Measurements from ENCODE around the gene HUS1.
"Not testable (repeated sequence)": the region's sequence is repeated elsewhere in the genome, so short reads cannot be mapped to it uniquely, and the experiment has no call there.

HUS1 gene

DNA sequence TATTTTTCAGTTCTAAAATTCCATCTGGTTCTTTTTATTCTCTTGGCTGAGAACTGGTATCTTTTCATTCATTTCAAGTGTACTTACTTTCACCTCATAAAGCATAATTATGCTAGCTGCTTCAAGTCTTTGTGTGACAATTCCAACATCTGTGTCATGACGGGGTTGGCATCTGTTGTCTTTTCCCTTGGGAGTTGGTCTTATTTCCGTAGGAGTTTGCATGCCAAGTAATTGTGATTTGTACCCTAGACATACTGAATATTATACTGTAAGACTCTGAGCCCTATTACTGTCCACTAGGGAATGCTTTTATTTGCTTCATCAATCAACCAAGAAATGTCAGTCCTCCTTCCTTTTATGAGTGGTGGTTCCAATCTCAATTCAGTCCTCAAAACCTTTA is 24.6 kb upstream of the HUS1 start:
- Histone ChIP-seq H3K36me3 (replicated peaks) (no peaks in the 10 kb centered on the region), H3K4me3 (ENCODE audit: low read depth, low read length) (no peak overlapping the region), H3K27me3 (replicated peaks) (no peaks in the 10 kb centered on the region), H3K27ac (no peak overlapping the region)
- in situ Hi-C loops (cut with HindIII; ENCODE audit: low pct_ligation_motif_present, low sequenced_read_pairs): no loop called here
- DNase-seq: no peak
- TF ChIP-seq, protein P1, sequence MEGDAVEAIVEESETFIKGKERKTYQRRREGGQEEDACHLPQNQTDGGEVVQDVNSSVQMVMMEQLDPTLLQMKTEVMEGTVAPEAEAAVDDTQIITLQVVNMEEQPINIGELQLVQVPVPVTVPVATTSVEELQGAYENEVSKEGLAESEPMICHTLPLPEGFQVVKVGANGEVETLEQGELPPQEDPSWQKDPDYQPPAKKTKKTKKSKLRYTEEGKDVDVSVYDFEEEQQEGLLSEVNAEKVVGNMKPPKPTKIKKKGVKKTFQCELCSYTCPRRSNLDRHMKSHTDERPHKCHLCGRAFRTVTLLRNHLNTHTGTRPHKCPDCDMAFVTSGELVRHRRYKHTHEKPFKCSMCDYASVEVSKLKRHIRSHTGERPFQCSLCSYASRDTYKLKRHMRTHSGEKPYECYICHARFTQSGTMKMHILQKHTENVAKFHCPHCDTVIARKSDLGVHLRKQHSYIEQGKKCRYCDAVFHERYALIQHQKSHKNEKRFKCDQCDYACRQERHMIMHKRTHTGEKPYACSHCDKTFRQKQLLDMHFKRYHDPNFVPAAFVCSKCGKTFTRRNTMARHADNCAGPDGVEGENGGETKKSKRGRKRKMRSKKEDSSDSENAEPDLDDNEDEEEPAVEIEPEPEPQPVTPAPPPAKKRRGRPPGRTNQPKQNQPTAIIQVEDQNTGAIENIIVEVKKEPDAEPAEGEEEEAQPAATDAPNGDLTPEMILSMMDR (IDR thresholded peaks at IDR 0.05; ENCODE audit: low read depth, low read length, missing control alignments): no peak

DNA sequence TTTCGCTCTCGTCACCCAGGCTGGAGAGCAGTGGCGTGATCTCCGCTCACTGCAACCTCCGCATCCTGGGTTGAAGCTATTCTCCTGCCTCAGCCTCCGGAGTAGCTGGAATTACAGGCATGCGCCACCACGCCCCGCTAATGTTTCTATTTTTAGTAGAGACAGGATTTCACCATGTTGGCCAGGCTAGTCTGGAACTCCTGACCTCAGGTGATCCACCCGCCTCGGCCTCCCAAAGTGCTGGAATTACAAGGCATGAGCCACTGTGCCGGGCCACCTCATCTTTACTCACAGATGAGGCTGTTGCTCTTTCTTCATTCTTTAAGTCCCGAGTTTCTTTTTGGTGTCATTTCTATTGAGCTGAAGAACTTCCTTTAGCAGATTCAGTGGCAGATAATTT is 20.7 kb upstream of the HUS1 start:
- H3K4me3 ChIP-seq (ENCODE audit: low read depth, low read length); H3K27me3 ChIP-seq (replicated peaks); in situ Hi-C loops (cut with HindIII; ENCODE audit: low pct_ligation_motif_present, low sequenced_read_pairs); H3K36me3 ChIP-seq (replicated peaks): not testable (repeated sequence)
- DNase-seq: peak; percentile 73
- H3K27ac ChIP-seq: peak overlapping the region; percentile 45

DNA sequence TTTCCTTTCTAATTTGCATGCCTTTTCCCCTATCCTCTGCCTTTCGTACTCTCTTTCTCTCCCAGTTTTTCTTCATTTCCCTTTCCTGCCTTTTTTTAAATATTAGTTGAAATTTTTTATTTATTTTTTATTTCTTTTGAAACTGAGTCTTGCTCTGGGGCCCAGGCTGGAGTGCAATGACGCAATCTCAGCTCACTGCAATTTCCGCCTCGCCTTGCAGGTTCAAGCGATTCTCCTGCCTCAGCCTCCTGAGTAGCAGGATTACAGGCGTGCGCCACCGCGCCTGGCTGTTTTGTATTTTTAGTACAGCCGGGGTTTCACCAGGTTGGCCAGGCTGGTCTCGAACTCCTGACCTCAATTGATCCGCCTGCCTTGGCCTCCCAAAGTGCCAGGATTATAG is 20.0 kb upstream of the HUS1 start:
- Histone ChIP-seq H3K27ac (no peak overlapping the region), H3K27me3 (replicated peaks) (no peaks in the 10 kb centered on the region), H3K4me3 (ENCODE audit: low read depth, low read length) (no peak overlapping the region), H3K36me3 (replicated peaks) (no peaks in the 10 kb centered on the region)
- in situ Hi-C loops (cut with HindIII; ENCODE audit: low pct_ligation_motif_present, low sequenced_read_pairs): loop anchor here (25.0 kb wide), 1 partner anchor 113 kb away; no protein-coding TSS in a partner anchor
- no peak for DNase-seq
- TF ChIP-seq, protein P1 (IDR thresholded peaks at IDR 0.05; ENCODE audit: low read depth, low read length, missing control alignments): no peak

DNA sequence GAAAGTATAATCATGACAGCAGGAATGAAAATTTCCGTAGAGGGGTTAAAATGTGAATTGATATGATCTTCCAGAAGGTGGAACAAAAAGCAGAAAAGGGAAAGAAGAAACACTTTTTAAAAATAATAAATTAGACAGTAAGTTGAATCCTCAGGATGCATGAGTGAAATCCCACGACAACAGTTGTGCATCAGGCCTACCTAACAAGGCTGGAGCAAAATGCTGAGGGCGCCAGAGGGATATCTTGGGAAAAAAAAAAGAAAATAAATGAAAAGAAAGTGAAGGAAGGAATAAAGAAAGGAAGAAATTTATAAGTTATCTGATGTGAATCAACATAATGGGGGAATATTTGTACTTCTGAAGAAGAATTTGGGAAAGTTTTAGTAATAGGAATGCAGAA is 13.0 kb upstream of the HUS1 start:
- Histone ChIP-seq H3K4me3 (ENCODE audit: low read depth, low read length) (no peak overlapping the region), H3K27ac (peak overlapping the region; percentile 17)
- in situ Hi-C loops (cut with HindIII; ENCODE audit: low pct_ligation_motif_present, low sequenced_read_pairs): loop anchor here (25.0 kb wide), 1 partner anchor 120 kb away; no protein-coding TSS in a partner anchor

DNA sequence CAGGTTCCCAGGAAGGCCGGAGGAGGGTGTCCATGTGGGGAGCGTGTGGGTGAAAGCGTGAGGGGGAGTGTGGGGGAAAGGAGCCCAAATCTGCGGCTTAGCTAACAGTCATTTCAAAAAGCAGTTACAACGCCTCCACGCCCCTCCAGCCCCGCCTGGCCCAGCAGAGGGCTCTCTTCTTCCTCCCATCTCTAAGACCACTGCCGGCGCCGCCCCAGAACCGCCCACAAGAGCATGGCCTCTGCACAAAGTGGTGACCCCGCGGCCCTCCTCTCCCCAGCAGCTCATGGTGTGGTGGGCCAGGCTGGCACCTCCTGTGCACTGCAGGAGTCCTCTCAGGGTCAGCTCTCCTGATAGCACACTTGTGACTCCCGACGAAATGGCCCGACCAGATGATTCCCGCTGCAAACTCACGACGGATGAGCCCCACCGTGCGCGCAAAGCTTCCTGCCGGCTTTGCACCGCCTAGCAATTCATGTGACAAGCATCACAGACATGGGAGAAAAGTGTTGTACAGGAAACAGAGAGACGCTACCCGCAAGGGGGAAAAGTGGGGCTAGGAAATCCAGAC is 12.4 kb upstream of the HUS1 start:
- TF ChIP-seq, protein P1 (IDR thresholded peaks at IDR 0.05; ENCODE audit: low read depth, low read length, missing control alignments): peak; percentile 88
- in situ Hi-C loops (cut with HindIII; ENCODE audit: low pct_ligation_motif_present, low sequenced_read_pairs): loop anchor here (25.0 kb wide), 1 partner anchor 120 kb away; no protein-coding TSS in a partner anchor
- H3K27me3 ChIP-seq (replicated peaks): no peaks in the 10 kb centered on the region
- DNase-seq: peak; percentile 63
- peak overlapping the region; percentile 69 for H3K4me3 ChIP-seq (ENCODE audit: low read depth, low read length)
- peak overlapping the region; percentile 17 for H3K27ac ChIP-seq
- H3K36me3 ChIP-seq (replicated peaks): no peaks in the 10 kb centered on the region

More for the DNA sequence above, 13.0 kb upstream of the HUS1 start:
- no peaks in the 10 kb centered on the region for H3K27me3 ChIP-seq (replicated peaks)
- no peaks in the 10 kb centered on the region for H3K36me3 ChIP-seq (replicated peaks)
- DNase-seq: no peak
- TF ChIP-seq, protein P1 (IDR thresholded peaks at IDR 0.05; ENCODE audit: low read depth, low read length, missing control alignments): peak; percentile 22

DNA sequence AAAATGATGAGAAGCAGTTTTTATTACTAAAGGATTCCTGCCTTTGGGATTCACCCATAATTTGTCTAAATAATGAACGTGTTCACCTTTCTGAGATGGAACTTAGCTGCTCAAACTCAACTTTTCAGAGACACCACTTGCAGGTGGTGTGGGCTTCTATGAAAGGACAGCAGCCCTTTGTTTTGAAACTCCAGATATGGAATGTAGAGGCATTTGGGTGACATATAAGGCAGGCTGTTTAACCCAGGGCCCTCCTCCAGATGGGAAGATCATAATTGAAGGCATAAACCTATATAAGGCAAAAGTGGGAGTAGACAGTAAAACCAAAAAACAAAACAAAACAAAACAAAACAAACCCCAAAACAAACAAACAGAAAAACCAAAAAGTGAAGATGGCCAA is 11.9 kb upstream of the HUS1 start:
- DNase-seq: no peak
- Histone ChIP-seq H3K4me3 (ENCODE audit: low read depth, low read length) (no peak overlapping the region), H3K27me3 (replicated peaks) (no peaks in the 10 kb centered on the region), H3K36me3 (replicated peaks) (no peaks in the 10 kb centered on the region), H3K27ac (no peak overlapping the region)
- TF ChIP-seq, protein P1 (IDR thresholded peaks at IDR 0.05; ENCODE audit: low read depth, low read length, missing control alignments): no peak
- in situ Hi-C loops (cut with HindIII; ENCODE audit: low pct_ligation_motif_present, low sequenced_read_pairs): loop anchor here (25.0 kb wide), 1 partner anchor 121 kb away; no protein-coding TSS in a partner anchor
